Mammary epithelial cell (primary cell): Measurements from ENCODE around the gene FOXP3.

ENCODE experiments used
- EZH2 ChIP-seq: IDR thresholded peaks from 2 replicates; pipeline ENCODE4 v1.6.1; 2012; ENCODE audit warnings: low read length, inconsistent platforms, borderline replicate concordance
- TF ChIP-seq, protein P1 (sequence below), 2 donors: IDR thresholded peaks in 1 of 2; conservative IDR thresholded peaks in 1 of 2; 2 replicates each; pipeline ENCODE4 v1.5.1; 2011 to 2012; ENCODE audit warnings: inconsistent platforms in 2 of 2, low read length in 2 of 2, mild to moderate bottlenecking in 2 of 2, control low read depth in 1 of 2, low read depth in 1 of 2; ENCODE audit not compliant: insufficient read depth in 1 of 2; ENCODE audit errors: extremely low read depth in 1 of 2

DNA sequence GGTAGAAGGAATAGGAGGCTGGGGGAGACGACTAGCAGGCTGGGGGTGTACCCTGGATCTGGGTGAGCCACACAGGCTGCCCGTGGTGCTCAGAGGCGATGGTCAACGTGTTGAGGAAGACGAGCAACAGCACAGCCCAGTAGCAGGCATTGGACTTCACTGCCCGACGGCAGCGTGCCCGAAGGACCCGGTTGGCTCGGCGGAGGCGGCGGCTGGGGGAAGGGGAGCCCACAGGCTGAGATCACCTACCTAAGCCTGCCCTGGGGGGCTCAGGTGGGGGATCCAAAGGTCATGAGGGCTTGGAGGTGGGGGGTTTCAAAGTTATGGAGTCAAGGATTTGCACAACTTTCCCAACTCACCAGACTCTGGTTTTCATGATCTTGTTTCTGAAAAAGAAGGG, 38.7 kb downstream of the FOXP3 start:
- TF ChIP-seq, protein P1, sequence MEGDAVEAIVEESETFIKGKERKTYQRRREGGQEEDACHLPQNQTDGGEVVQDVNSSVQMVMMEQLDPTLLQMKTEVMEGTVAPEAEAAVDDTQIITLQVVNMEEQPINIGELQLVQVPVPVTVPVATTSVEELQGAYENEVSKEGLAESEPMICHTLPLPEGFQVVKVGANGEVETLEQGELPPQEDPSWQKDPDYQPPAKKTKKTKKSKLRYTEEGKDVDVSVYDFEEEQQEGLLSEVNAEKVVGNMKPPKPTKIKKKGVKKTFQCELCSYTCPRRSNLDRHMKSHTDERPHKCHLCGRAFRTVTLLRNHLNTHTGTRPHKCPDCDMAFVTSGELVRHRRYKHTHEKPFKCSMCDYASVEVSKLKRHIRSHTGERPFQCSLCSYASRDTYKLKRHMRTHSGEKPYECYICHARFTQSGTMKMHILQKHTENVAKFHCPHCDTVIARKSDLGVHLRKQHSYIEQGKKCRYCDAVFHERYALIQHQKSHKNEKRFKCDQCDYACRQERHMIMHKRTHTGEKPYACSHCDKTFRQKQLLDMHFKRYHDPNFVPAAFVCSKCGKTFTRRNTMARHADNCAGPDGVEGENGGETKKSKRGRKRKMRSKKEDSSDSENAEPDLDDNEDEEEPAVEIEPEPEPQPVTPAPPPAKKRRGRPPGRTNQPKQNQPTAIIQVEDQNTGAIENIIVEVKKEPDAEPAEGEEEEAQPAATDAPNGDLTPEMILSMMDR (conservative IDR thresholded peaks at IDR 0.05 in 1 of 2, IDR thresholded peaks at IDR 0.05 in 1 of 2; ENCODE audit: extremely low read depth in 1 of 2, insufficient read depth in 1 of 2, low read depth in 1 of 2, low read length in 2 of 2) = no peak
- TF ChIP-seq EZH2 = no peak
